B cell (primary cell): Measurements from ENCODE around the gene CYTH4. TPM values are rescaled to one million over a fixed set of nuclear protein-coding genes. Genes with fewer than 3 reads are reported as not detected.

Experiments used
- ATAC-seq: fragments of 200-7000 bp; cut with Tn5 transposase; one replicate; pipeline ENCODE4 v1.10.0; 2021; ENCODE audit warnings: low read depth, mild to moderate bottlenecking, moderate number of reproducible peaks, moderate library complexity
- CTCF ChIA-PET: fragments of 350-600 bp; sonication (Branson Sonifier 250); formaldehyde crosslinking; loops from one replicate; lab custom pipeline; 2021; ENCODE audit warnings: antibody characterized with exemption, inconsistent platforms; lab: Charles Lee
- POLR2A ChIA-PET: fragments of 350-600 bp; sonication (Branson Sonifier 250); formaldehyde crosslinking; loops from one replicate; lab custom pipeline; 2021; ENCODE audit warnings: antibody characterized with exemption; lab: Charles Lee
- DNase-seq: peaks from one replicate; pipeline ENCODE4 v3.0.0; 2013
- H2AFZ ChIP-seq: 2 replicates; pipeline ENCODE4 v1.6.1; 2012; ENCODE audit warnings: mild to moderate bottlenecking, low read depth, low read length; ENCODE audit not compliant: insufficient read depth, poor library complexity, severe bottlenecking
- H3K27ac ChIP-seq, 2 donors: 1 replicate in 1 of 2; 2 replicates in 1 of 2; pipeline ENCODE4 v1.5.1; 2012 to 2013; ENCODE audit warnings: low read length in 2 of 2, mild to moderate bottlenecking in 2 of 2, moderate library complexity in 1 of 2
- H3K27me3 ChIP-seq, 4 experiments: fragments of 200-600 bp in 1 of 4; sonication (generic) in 1 of 4; replicated peaks in 1 of 4; 1 replicate in 2 of 4; 2 replicates in 2 of 4; pipeline versions ENCODE4 v1.6.1 to v1.7.0; 2013 to 2016; ENCODE audit warnings: low read length in 3 of 4, mild to moderate bottlenecking in 2 of 4, mixed read lengths in 1 of 4, moderate library complexity in 1 of 4; ENCODE audit not compliant: insufficient read depth in 4 of 4, control insufficient read depth in 3 of 4; ENCODE audit errors: control extremely low read depth in 1 of 4
- H3K36me3 ChIP-seq, 2 experiments: replicated peaks in 1 of 2; 1 replicate in 1 of 2; 2 replicates in 1 of 2; pipeline versions ENCODE4 v1.6.1 to v1.7.1; 2013; ENCODE audit warnings: low read length in 1 of 2; ENCODE audit not compliant: insufficient read depth in 2 of 2, control insufficient read depth in 1 of 2; ENCODE audit errors: control extremely low read depth in 1 of 2, extremely low read depth in 1 of 2
- H3K4me1 ChIP-seq, 2 donors: fragments of 200-600 bp in 1 of 2; sonication (generic) in 1 of 2; 1 replicate in 1 of 2; 2 replicates in 1 of 2; pipeline versions ENCODE4 v1.5.1 to v1.6.1; 2013 to 2017; ENCODE audit warnings: low read length in 2 of 2; ENCODE audit not compliant: control insufficient read depth in 2 of 2, insufficient read depth in 2 of 2
- H3K4me2 ChIP-seq: replicated peaks from 2 replicates; pipeline ENCODE3; 2012; ENCODE audit warnings: mild to moderate bottlenecking, low read depth, low read length; ENCODE audit not compliant: poor library complexity, severe bottlenecking
- H3K4me3 ChIP-seq, 5 experiments: fragments of 200-600 bp in 1 of 5; sonication (generic) in 1 of 5; 1 replicate in 3 of 5; 2 replicates in 2 of 5; pipeline versions ENCODE4 v1.5.1 to v1.7.0; 2011 to 2016; ENCODE audit warnings: low read length in 4 of 5, mild to moderate bottlenecking in 4 of 5, low read depth in 2 of 5, control low read depth in 1 of 5, moderate library complexity in 1 of 5; ENCODE audit not compliant: insufficient read depth in 1 of 5; ENCODE audit errors: control extremely low read depth in 1 of 5, extremely low read depth in 1 of 5
- H3K79me2 ChIP-seq: fragments of 200-600 bp; sonication (generic); one replicate; pipeline ENCODE4 v1.6.0; 2016; ENCODE audit warnings: low read length; ENCODE audit not compliant: control insufficient read depth, insufficient read depth
- H3K9ac ChIP-seq: fragments of 200-600 bp; sonication (generic); 2 replicates; pipeline ENCODE4 v1.6.1; 2017; ENCODE audit warnings: mild to moderate bottlenecking, low read length, moderate library complexity
- H3K9me3 ChIP-seq, 3 donors: one replicate each; pipeline versions ENCODE4 v1.6.1 to v1.7.1; 2013; ENCODE audit warnings: low read length in 2 of 3; ENCODE audit not compliant: control insufficient read depth in 2 of 3, insufficient read depth in 1 of 3; ENCODE audit errors: control extremely low read depth in 1 of 3
- H4K20me1 ChIP-seq: 2 replicates; pipeline ENCODE4 v1.6.0; 2012; ENCODE audit warnings: mild to moderate bottlenecking, low read length; ENCODE audit not compliant: insufficient read depth, control insufficient read depth, poor library complexity, severe bottlenecking
- H3K27ac Mint-ChIP-seq: one replicate; pipeline ENCODE4 v1.8.0; 2021; ENCODE audit warnings: mixed read lengths
- H3K27me3 Mint-ChIP-seq: one replicate; pipeline ENCODE4 v1.8.0; 2021; ENCODE audit warnings: mixed read lengths
- H3K4me1 Mint-ChIP-seq: one replicate; pipeline ENCODE4 v1.8.0; 2021; ENCODE audit warnings: mixed read lengths
- H3K4me3 Mint-ChIP-seq: one replicate; pipeline ENCODE4 v1.8.0; 2021; ENCODE audit warnings: mixed read lengths
- H3K9me3 Mint-ChIP-seq: one replicate; pipeline ENCODE4 v1.8.0; 2022; ENCODE audit warnings: mixed read lengths; ENCODE audit not compliant: insufficient read depth
- CTCF ChIP-seq: fragments of 200-600 bp; IDR thresholded peaks from one replicate; pipeline ENCODE4 v1.8.0; 2022; ENCODE audit warnings: antibody characterized with exemption, mild to moderate bottlenecking
- EZH2 ChIP-seq: IDR thresholded peaks from 2 replicates; pipeline ENCODE4 v1.6.1; 2012; ENCODE audit warnings: borderline replicate concordance, low read depth, mild to moderate bottlenecking, moderate library complexity, low read length; ENCODE audit not compliant: insufficient read depth, poor library complexity, severe bottlenecking
- WGBS: methylation state at CpG from one replicate; pipeline ENCODE4 v1.1.5; 2013; ENCODE audit warnings: missing lambda C conversion rate; ENCODE audit not compliant: insufficient coverage; 5-methylcytosine and 5-hydroxymethylcytosine counted together
- intact Hi-C: fragments of 100-400 bp; cut with micrococcal nuclease; formaldehyde crosslinking; loops from one replicate; pipeline ENCODE4 v1.10.0; 2022
- polyA plus RNA-seq: library from polyadenylated mRNA; depleted of rRNA; stranded (reverse); fragments of >200 nt; gene quantifications from 2 replicates; pipeline ENCODE4 v1.2.3, GENCODE V29; 2012
- total RNA-seq, 2 donors: library from RNA; stranded (reverse); fragments of 120-200 nt in 1 of 2; gene quantifications; 1 replicate in 1 of 2; 2 replicates in 1 of 2; pipeline versions ENCODE4 v1.2.3 to v1.2.4, GENCODE V29; 2013 to 2022

Gene CYTH4
- total and polyA plus RNA-seq, 2 donors (not counting 1 experiment from before 2014, with no cell fraction given): 98.0 to 154 TPM

GRCh38 chr22:37262346-37262745 lies 20.0 kb upstream of the CYTH4 start:
- Histone ChIP-seq H3K4me3 (no peak overlapping the region), H3K9ac (no peak overlapping the region), H4K20me1 (no peaks in the 10 kb centered on the region), H3K4me2 (no peak overlapping the region), H3K79me2 (peaks cover 13% of the 10 kb centered on the region), H3K9me3 (peaks cover 0 to 17% (median 12%) of the 10 kb centered on the region in 3 donors), H3K4me1 (peaks cover 27 to 35% of the 10 kb centered on the region in 2 donors), H2AFZ (no peak overlapping the region), H3K27ac (no peak overlapping the region), H3K36me3 (no peaks in the 10 kb centered on the region), H3K27me3 (no peaks in the 10 kb centered on the region)
- intact Hi-C loops: no loop called here
- 93% methylated on average over 3 of the region's 5 CpGs for WGBS
- CTCF ChIA-PET: interaction anchor here (0.8 to 13.1 kb wide), 12 partner anchors 14 to 201 kb away, joined by 3 to 377 read pairs (median 38); partner anchors contain the start of gene RAC2
- Mint-ChIP-seq H3K9me3 (no peaks in the 10 kb centered on the region), H3K4me3 (no peak overlapping the region), H3K4me1 (peaks cover 32% of the 10 kb centered on the region), H3K27me3 (no peaks in the 10 kb centered on the region), H3K27ac (no peak overlapping the region)
- DNase-seq (peak; percentile 10), ATAC-seq (no peak)
- POLR2A ChIA-PET: no interaction called here
- TF ChIP-seq EZH2: no peak
- no peak for TF ChIP-seq CTCF

- CTCF ChIA-PET: interaction anchor here (0.7 to 13.1 kb wide), 12 partner anchors 17 to 303 kb away, joined by 3 to 377 read pairs (median 3); partner anchors contain the start of genes CYTH4 and RAC2
- Histone ChIP-seq H3K27me3 (no peaks in the 10 kb centered on the region), H3K27ac (no peak overlapping the region), H3K36me3 (no peaks in the 10 kb centered on the region), H3K4me2 (no peak overlapping the region), H3K4me3 (no peak overlapping the region), H4K20me1 (no peaks in the 10 kb centered on the region), H3K9ac (no peak overlapping the region), H2AFZ (no peak overlapping the region), H3K4me1 (peaks cover 32 to 38% of the 10 kb centered on the region in 2 donors), H3K9me3 (peaks cover 0 to 17% (median 12%) of the 10 kb centered on the region in 3 donors), H3K79me2 (peaks cover 13% of the 10 kb centered on the region)
- no peaks in the 10 kb centered on the region for H3K27me3 Mint-ChIP-seq
- ATAC-seq: no peak
- no peak for TF ChIP-seq EZH2
- TF ChIP-seq CTCF: no peak
- intact Hi-C loops: no loop called here
- POLR2A ChIA-PET: interaction anchor here (0.6 kb wide), 1 partner anchor 195 kb away, joined by 12 read pairs; no protein-coding TSS in a partner anchor
- peaks cover 35% of the 10 kb centered on the region for H3K4me1 Mint-ChIP-seq
- 79% methylated on average over 6 of the region's 10 CpGs for WGBS
- DNase-seq: no peak
- no peaks in the 10 kb centered on the region for H3K9me3 Mint-ChIP-seq
- H3K27ac Mint-ChIP-seq: no peak overlapping the region
- H3K4me3 Mint-ChIP-seq: no peak overlapping the region
Observed at GRCh38 chr22:37263966-37264887, 18.1 kb upstream of the CYTH4 start.
